ENCODE data around the gene NAA38.
A peak's percentile ranks its signal among the peaks of the same experiment; 100 is the strongest.

NAA38 gene

GRCh38 chr17:7839190-7839875 is 18.0 kb downstream of the NAA38 start:
- DNase-seq, result no peak

GRCh38 chr17:7838090-7839075 is 19.0 kb downstream of the NAA38 start:
- peak; percentile 27 for DNase-seq

- no peak for DNase-seq
Observed at GRCh38 chr17:7837408-7838088, 19.8 kb downstream of the NAA38 start.

- DNase-seq, result peak; percentile 91
Observed at GRCh38 chr17:7836596-7837407, 20.6 kb downstream of the NAA38 start.

GRCh38 chr17:7835814-7836595 is 21.4 kb downstream of the NAA38 start:
- no peak for DNase-seq

GRCh38 chr17:7834957-7835813 is 22.2 kb downstream of the NAA38 start:
- DNase-seq, result peak; percentile 95

GRCh38 chr17:7834542-7834956 is 22.8 kb downstream of the NAA38 start:
- no peak for DNase-seq

GRCh38 chr17:7833795-7834541 is 23.4 kb downstream of the NAA38 start, which contains the start of gene KDM6B:
Gene KDM6B, plus strand, starts transcription at chr17:7834217. Its CDS starts 11,338 bp downstream, at chr17:7845555.
- DNase-seq, result peak; percentile 59

- DNase-seq, result no peak
Observed at GRCh38 chr17:7833011-7833794, 24.2 kb downstream of the NAA38 start.

- no peak for DNase-seq
Observed at GRCh38 chr17:7832431-7832830, 24.9 kb downstream of the NAA38 start.

- DNase-seq, result no peak
Observed at GRCh38 chr17:7831233-7831632, 26.1 kb downstream of the NAA38 start.

GRCh38 chr17:7830616-7831015 is 26.7 kb downstream of the NAA38 start:
- no peak for DNase-seq

GRCh38 chr17:7825206-7825990 is 32.0 kb downstream of the NAA38 start:
- no peak for DNase-seq

- no peak for DNase-seq
Observed at GRCh38 chr17:7824021-7824924, 33.1 kb downstream of the NAA38 start.

GRCh38 chr17:7823581-7824001 is 33.8 kb downstream of the NAA38 start:
- DNase-seq, result no peak

- DNase-seq, result no peak
Observed at GRCh38 chr17:7822126-7822525, 35.2 kb downstream of the NAA38 start.

GRCh38 chr17:7820231-7820630 is 37.1 kb downstream of the NAA38 start:
- DNase-seq, result no peak
